ENCODE results near the gene MFSD2B.
"Not testable (repeated sequence)": the region's sequence is repeated elsewhere in the genome, so short reads cannot be mapped to it uniquely, and the experiment has no call there.

MFSD2B gene

GRCh38 chr2:24019729-24020128 lies 9.8 kb downstream of the MFSD2B start:
- no peak for DNase-seq (ENCODE audit: low read depth)

- no peak for DNase-seq (ENCODE audit: low read depth)
Observed at GRCh38 chr2:24020244-24020643, 10.4 kb downstream of the MFSD2B start.

GRCh38 chr2:24021122-24021998 lies 11.5 kb downstream of the MFSD2B start:
- DNase-seq (ENCODE audit: low read depth): no peak

GRCh38 chr2:24022324-24022974 lies 12.6 kb downstream of the MFSD2B start:
- DNase-seq (ENCODE audit: low read depth): no peak

GRCh38 chr2:24022975-24023575 lies 13.2 kb downstream of the MFSD2B start:
- no peak for DNase-seq (ENCODE audit: low read depth)

GRCh38 chr2:24024018-24024417 lies 14.1 kb downstream of the MFSD2B start:
- DNase-seq (ENCODE audit: low read depth): no peak

GRCh38 chr2:24024996-24025663 lies 15.2 kb downstream of the MFSD2B start:
- DNase-seq (ENCODE audit: low read depth): no peak

GRCh38 chr2:24026233-24026632 lies 16.3 kb downstream of the MFSD2B start:
- DNase-seq (ENCODE audit: low read depth): no peak

- DNase-seq (ENCODE audit: low read depth): no peak
Observed at GRCh38 chr2:24038786-24039499, 29.1 kb downstream of the MFSD2B start.

- DNase-seq (ENCODE audit: low read depth): no peak
Observed at GRCh38 chr2:24040511-24040910, 30.6 kb downstream of the MFSD2B start.

GRCh38 chr2:24043133-24043532 lies 33.2 kb downstream of the MFSD2B start:
- not testable (repeated sequence) for DNase-seq (ENCODE audit: low read depth)

GRCh38 chr2:24045511-24046508 lies 35.9 kb downstream of the MFSD2B start:
- no peak for DNase-seq (ENCODE audit: low read depth)

- DNase-seq (ENCODE audit: low read depth): no peak
Observed at GRCh38 chr2:24046599-24046929, 36.7 kb downstream of the MFSD2B start.

GRCh38 chr2:24046930-24047702 lies 37.2 kb downstream of the MFSD2B start, which contains the start of gene WDCP:
WDCP (minus strand) TSS chr2:24047391; CDS start chr2:24039494, 7,897 bp downstream.
- peak; percentile 99 for DNase-seq (ENCODE audit: low read depth)

GRCh38 chr2:24047703-24048033 lies 37.8 kb downstream of the MFSD2B start:
- DNase-seq (ENCODE audit: low read depth): no peak

GRCh38 chr2:24048769-24049484 lies 39.0 kb downstream of the MFSD2B start:
- DNase-seq (ENCODE audit: low read depth): no peak

GRCh38 chr2:24049485-24050021 lies 39.7 kb downstream of the MFSD2B start, which contains the start of gene FKBP1B:
FKBP1B (plus strand) TSS chr2:24049741; CDS start chr2:24049850, 109 bp downstream.
- no peak for DNase-seq (ENCODE audit: low read depth)

GRCh38 chr2:24050041-24050979 lies 40.4 kb downstream of the MFSD2B start:
- no peak for DNase-seq (ENCODE audit: low read depth)
